ENCODE measurements around the gene DPP6. TPM values are rescaled to one million over a fixed set of nuclear protein-coding genes. Genes with fewer than 3 reads are reported as not detected.

The DPP6 gene
- total RNA-seq, 1 donor from 2014 or later, result 2.2 TPM

DNA sequence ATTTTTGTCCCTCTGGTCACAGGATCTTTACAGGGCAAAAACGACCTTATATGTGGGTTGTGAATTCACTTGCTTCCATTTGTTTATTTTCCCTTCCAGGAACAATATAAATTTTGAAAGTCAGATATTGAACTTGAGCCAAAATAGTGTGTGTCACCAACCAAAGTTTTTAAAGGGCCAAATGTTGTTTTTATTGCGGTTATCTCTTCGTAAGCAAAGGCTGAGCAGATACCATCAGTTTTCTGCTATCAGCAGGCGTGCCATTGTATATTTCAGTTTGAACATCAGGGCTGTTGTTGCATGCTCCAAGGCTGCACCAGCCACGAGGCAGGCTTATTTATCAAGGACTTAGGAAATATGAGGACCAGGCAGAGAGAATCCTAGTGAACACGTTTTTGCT lies 790.4 kb downstream of the DPP6 start:
- TF ChIP-seq, protein P1, sequence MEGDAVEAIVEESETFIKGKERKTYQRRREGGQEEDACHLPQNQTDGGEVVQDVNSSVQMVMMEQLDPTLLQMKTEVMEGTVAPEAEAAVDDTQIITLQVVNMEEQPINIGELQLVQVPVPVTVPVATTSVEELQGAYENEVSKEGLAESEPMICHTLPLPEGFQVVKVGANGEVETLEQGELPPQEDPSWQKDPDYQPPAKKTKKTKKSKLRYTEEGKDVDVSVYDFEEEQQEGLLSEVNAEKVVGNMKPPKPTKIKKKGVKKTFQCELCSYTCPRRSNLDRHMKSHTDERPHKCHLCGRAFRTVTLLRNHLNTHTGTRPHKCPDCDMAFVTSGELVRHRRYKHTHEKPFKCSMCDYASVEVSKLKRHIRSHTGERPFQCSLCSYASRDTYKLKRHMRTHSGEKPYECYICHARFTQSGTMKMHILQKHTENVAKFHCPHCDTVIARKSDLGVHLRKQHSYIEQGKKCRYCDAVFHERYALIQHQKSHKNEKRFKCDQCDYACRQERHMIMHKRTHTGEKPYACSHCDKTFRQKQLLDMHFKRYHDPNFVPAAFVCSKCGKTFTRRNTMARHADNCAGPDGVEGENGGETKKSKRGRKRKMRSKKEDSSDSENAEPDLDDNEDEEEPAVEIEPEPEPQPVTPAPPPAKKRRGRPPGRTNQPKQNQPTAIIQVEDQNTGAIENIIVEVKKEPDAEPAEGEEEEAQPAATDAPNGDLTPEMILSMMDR (conservative IDR thresholded peaks at IDR 0.05), result no peak
- H3K36me3 Mint-ChIP-seq (ENCODE audit: low read depth), result no peaks in the 10 kb centered on the region
- H3K9me3 Mint-ChIP-seq, result no peaks in the 10 kb centered on the region
- peaks cover 17% of the 10 kb centered on the region for H3K4me1 Mint-ChIP-seq
- H3K27me3 Mint-ChIP-seq (ENCODE audit: low read depth), result peaks cover 23% of the 10 kb centered on the region
- no peak for DNase-seq (ENCODE audit: low read depth, low spot score)
- H3K4me3 Mint-ChIP-seq, result no peak overlapping the region
- no peak overlapping the region for H3K27ac Mint-ChIP-seq (ENCODE audit: unreplicated experiment)

DNA sequence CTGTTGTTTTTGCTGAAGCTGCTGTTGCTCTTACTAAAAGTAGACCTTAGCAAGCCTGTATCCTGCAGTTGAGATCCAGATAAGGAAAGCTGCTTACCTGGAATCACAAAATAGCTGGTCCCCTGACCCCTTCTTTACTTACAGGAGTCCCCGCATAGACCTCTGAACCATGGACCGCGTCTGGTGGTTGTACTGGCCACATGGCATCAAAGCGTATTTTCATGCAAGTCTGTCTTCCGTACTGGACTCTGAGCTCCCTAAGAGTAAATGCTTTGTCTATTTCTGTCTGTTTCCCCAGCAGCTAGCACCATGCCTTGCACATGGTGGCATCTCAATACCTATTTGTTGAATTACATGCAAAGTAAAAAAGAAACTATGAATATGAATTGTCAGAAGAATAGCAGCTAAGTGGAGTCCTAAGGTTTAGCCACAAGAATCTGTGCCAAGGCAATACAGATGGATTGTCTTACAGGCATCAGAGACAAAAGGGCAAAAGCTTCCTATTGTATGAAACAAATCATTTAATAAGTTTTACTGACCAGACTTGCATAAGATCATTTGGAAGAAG lies 791.6 kb downstream of the DPP6 start:
- Mint-ChIP-seq H3K9me3 (no peaks in the 10 kb centered on the region), H3K4me1 (peaks cover 17% of the 10 kb centered on the region), H3K36me3 (ENCODE audit: low read depth) (no peaks in the 10 kb centered on the region), H3K27me3 (ENCODE audit: low read depth) (peaks cover 23% of the 10 kb centered on the region), H3K4me3 (no peak overlapping the region), H3K27ac (ENCODE audit: unreplicated experiment) (no peak overlapping the region)
- TF ChIP-seq, protein P1 (conservative IDR thresholded peaks at IDR 0.05), result no peak
- DNase-seq (ENCODE audit: low read depth, low spot score), result no peak

DNA sequence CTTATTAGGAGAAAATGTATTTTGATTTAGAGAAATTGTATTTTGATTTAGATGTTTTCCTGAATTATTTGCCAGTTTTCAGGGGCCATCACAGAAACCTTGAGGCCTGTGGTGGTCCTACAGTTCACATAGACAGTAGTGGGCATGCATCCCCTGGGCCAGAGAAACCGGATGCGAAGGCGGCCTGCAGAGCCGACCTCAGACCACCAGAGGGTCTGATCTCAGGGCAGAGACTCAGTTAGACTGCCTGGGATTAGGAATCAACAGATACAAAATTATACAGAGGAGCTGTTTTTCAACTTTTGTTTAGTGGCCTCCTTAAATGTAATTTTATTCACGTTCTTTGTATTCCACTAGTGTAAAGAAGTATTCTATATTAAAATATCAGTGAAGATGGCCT lies 792.3 kb downstream of the DPP6 start:
- DNase-seq (ENCODE audit: low read depth, low spot score), result no peak
- H3K27me3 Mint-ChIP-seq (ENCODE audit: low read depth), result peaks cover 20% of the 10 kb centered on the region
- no peak overlapping the region for H3K4me3 Mint-ChIP-seq
- H3K9me3 Mint-ChIP-seq, result no peaks in the 10 kb centered on the region
- H3K4me1 Mint-ChIP-seq, result peaks cover 17% of the 10 kb centered on the region
- no peak overlapping the region for H3K27ac Mint-ChIP-seq (ENCODE audit: unreplicated experiment)
- TF ChIP-seq, protein P1 (conservative IDR thresholded peaks at IDR 0.05), result no peak
- H3K36me3 Mint-ChIP-seq (ENCODE audit: low read depth), result no peaks in the 10 kb centered on the region

DNA sequence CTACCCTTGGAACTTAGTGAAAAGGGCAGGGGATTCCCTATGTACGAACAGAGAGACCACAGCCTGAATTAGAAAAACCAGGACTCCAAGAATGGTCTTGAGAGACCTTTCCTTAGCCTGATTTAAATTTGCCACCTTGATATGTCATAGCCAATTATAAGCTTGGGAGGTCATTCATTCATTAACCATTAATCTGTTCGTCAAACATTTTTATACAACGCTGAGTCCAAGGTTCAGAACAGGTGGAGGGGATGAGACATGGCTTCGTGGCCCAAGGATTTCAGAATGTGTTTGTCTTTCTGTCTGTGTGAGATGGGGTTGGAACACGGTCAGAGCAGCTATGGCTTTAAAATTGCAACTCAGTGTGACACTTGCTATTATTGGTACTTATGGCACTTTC lies 792.8 kb downstream of the DPP6 start:
- DNase-seq (ENCODE audit: low read depth, low spot score), result no peak
- Mint-ChIP-seq H3K27me3 (ENCODE audit: low read depth) (peaks cover 16% of the 10 kb centered on the region), H3K9me3 (no peaks in the 10 kb centered on the region), H3K27ac (ENCODE audit: unreplicated experiment) (no peak overlapping the region), H3K36me3 (ENCODE audit: low read depth) (no peaks in the 10 kb centered on the region), H3K4me3 (no peak overlapping the region), H3K4me1 (peaks cover 17% of the 10 kb centered on the region)
- TF ChIP-seq, protein P1 (conservative IDR thresholded peaks at IDR 0.05), result no peak

DNA sequence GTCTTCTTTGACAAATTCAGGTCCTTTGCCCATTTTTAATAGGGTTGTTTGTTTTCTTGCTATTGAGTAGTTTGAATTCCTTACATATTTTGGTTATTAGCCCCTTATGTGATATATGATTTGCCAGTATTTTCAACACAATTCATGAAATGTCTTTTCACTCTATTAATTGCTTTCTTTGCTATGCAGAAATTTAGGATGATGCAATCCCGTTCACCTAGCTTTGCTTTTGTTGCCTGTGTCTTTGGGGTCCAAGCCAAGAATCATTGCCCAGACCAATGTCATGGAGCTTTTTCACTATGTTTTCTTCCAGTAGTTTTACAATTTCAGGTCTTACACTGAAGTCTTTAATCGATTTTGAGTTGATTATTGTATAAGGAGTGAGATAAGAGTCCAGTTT lies 796.3 kb downstream of the DPP6 start:
- H3K4me1 Mint-ChIP-seq, result no peaks in the 10 kb centered on the region
- H3K36me3 Mint-ChIP-seq (ENCODE audit: low read depth), result no peaks in the 10 kb centered on the region
- peaks cover 15% of the 10 kb centered on the region for H3K27me3 Mint-ChIP-seq (ENCODE audit: low read depth)
- no peak overlapping the region for H3K4me3 Mint-ChIP-seq
- H3K27ac Mint-ChIP-seq (ENCODE audit: unreplicated experiment), result no peak overlapping the region
- no peak for DNase-seq (ENCODE audit: low read depth, low spot score)
- TF ChIP-seq, protein P1 (conservative IDR thresholded peaks at IDR 0.05), result no peak
- peaks cover 10% of the 10 kb centered on the region for H3K9me3 Mint-ChIP-seq
